HG03039 (cell line): ENCODE data around the gene CMIP.

Experiments used
- ATAC-seq: cut with Tn5 transposase; IDR thresholded peaks from one replicate; pipeline ENCODE4 v1.9.1; 2021; ENCODE audit warnings: mild to moderate bottlenecking, moderate library complexity; ENCODE audit not compliant: unreplicated experiment

The CMIP gene

GRCh38 chr16:81547194-81547938 is 102.8 kb downstream of the CMIP start:
- no peak for ATAC-seq

DNA sequence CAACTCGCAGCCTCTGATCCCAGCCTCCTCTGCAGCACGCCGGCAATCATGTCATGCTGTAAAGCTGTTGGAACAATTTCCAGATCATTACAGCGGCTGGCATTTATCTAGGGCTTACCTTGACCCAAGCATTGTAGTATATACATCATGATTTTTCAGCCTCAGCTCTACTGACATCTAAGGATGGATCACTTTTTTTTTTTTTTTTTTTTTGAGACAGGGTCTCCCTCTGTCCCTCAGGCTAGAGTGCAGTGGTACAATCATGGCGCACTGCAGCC is 103.3 kb downstream of the CMIP start:
- ATAC-seq: no peak

DNA sequence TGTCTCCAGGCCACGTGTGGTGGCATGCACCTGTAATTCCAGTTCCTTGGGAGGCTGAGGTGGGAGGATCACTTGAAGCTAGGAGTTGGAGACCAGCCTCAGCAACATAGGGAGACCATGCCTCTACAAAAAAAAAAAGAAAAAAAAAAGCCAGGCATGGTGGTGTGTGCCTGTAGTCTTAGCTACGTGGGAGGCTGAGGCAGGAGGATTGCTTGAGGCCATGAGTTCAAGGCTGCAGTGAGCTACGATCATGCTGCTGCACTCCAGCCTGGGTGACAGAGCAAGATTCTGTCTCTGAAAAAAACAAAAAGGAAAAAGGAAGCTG is 103.9 kb downstream of the CMIP start:
- ATAC-seq: no peak

GRCh38 chr16:81548876-81549546 is 104.4 kb downstream of the CMIP start:
- no peak for ATAC-seq

- no peak for ATAC-seq
Measured at GRCh38 chr16:81549547-81550431, 105.2 kb downstream of the CMIP start.

GRCh38 chr16:81550432-81550808 is 105.8 kb downstream of the CMIP start:
- no peak for ATAC-seq

DNA sequence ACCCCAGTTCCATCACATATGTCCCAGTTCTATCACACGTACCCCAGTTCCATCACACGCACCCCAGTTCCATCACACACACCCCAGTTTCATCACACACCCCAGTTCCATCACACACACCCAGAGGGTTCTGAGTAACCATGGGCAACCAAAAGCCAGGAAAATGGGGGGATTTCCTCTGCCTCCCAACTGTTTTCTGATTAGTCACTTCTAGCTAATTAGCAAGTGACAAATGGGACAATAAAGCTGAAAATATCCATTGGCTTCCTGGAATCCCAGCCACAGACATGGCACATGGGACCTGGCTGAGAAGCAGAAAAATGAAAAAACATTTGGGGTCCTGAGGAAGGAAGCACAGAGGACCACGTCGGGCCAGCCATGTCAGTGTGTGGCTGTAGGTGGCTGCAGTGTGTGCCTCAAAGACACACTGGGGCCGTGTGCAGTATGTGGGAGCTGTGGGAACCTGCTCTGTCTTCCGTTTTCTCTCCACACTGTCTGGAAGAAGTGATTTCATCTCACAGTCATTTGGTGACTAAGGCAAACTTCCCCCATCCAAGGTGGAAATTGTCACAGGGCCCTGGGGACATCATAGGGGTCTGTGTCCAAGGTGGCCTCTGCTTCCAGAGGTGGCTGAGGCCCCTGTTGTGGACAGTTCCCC is 106.7 kb downstream of the CMIP start:
- no peak for ATAC-seq

- ATAC-seq: no peak
Measured at GRCh38 chr16:81551821-81552304, 107.3 kb downstream of the CMIP start.

DNA sequence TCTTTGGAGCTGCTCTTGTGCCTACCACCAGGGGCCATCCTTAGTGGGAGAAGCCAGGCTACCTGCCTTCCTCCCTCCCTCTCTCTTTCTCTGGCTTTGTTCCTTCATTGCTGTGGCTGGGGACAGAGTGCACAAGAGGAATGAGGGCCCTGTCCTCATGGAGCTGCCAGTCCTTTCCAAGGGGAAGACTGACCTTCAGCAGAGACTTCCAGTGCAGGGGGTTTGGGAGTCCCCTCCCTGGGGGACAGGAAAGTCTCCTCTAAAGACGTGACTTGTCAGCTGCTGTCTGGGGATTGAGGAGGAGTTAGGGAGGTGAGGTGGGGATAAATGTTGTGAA is 108.1 kb downstream of the CMIP start:
- ATAC-seq: no peak

DNA sequence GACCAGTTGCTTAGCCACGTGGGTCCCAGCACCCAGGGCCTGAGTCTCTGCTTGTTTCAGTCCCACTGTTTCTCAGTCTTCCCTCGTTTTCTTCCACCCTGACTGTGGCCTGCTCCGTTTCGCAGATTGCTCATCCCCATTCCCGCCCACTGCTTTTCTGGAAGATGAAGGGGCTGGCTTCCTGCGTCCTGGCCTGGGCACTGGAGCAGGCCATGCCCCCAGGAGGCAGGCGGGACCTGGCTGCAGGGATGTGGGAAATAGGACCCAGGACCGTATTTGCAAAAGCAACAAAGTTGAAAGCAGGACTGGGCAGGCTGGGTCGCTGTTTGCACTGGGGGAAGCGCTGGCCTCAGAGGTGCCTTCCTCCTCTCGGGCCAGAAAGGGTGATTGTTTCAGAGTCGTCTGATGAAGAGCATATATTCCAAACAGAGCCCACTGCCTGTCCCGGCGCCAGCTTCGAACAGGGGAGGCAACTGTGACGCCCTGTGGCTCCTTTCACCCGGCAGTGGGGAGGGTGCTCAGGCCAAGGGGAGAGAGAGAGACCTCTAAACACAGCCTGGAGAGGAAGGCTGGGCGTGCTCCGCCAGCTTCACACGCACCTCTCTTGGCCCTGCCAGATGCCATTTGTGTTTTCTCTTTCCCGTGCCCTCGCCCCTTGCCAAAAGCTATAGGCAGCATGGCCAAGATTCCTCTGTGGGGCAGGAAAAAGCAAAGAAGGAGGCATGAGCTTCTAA is 108.6 kb downstream of the CMIP start:
- no peak for ATAC-seq

GRCh38 chr16:81553814-81554675 is 109.4 kb downstream of the CMIP start:
- no peak for ATAC-seq

- ATAC-seq: no peak
Measured at GRCh38 chr16:81554979-81555378, 110.4 kb downstream of the CMIP start.

- ATAC-seq: no peak
Measured at GRCh38 chr16:81555660-81556059, 111.1 kb downstream of the CMIP start.

DNA sequence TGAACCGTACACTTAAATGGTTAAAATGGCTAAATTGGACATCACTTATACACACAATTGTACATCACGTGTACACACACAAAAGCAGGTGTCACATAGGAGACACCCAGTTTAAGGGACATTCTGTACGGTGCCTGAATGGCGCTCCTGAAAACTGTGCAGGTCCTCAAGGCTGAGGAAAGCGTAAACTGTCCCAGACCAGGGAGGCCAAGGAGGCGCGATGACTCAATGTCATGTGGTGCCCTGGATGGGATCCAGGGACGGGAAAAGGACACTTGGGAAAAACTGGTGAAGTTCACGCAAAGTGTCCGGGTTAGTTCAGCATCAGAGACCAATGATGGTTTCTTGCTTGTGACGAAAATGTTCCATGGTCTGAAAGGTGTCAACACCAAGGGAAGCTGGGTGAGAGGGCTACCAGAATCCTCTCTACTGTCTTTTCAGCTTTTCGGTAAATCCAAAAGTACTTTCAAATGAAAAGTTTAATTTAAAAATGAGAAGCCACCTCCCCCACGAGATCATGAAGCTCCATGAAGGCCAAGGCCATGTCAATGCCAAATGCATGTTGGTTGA is 112.2 kb downstream of the CMIP start:
- no peak for ATAC-seq

GRCh38 chr16:81558077-81558443 is 113.5 kb downstream of the CMIP start:
- no peak for ATAC-seq

DNA sequence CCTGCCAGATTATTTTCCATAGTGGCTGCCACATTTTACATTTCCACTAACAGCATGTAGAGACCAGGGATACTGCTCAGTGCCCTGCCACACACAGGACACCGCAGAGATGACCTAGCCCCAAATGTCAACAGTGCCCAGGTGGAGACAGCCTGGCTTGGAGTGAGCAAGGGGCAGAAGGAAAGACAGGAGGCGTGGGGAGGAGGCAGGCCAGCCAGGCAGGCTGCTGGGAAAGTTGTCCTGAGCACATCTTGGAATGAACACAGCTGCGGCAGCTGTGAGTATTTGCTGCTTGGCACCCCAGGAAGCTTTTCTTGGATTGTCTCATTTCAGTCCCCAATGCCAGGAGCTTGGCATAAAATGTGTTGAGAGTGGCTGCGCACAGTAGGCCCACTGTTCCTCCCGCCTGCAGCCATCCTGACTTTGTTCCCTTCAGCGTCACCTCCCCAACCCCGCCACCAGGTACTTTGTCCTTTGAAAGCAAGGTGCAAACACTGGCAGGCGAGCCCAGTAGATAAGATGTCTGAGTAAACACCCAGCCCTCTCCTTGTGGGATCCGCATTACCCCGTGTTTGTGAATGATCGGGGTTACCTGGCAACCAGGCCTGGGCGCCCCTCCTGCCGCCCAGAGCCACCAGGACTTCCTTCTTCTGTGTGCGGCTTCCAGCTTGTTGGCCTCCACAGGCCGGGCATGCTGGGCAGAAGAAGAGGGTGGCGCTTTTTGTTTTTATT is 114.0 kb downstream of the CMIP start:
- ATAC-seq: no peak

DNA sequence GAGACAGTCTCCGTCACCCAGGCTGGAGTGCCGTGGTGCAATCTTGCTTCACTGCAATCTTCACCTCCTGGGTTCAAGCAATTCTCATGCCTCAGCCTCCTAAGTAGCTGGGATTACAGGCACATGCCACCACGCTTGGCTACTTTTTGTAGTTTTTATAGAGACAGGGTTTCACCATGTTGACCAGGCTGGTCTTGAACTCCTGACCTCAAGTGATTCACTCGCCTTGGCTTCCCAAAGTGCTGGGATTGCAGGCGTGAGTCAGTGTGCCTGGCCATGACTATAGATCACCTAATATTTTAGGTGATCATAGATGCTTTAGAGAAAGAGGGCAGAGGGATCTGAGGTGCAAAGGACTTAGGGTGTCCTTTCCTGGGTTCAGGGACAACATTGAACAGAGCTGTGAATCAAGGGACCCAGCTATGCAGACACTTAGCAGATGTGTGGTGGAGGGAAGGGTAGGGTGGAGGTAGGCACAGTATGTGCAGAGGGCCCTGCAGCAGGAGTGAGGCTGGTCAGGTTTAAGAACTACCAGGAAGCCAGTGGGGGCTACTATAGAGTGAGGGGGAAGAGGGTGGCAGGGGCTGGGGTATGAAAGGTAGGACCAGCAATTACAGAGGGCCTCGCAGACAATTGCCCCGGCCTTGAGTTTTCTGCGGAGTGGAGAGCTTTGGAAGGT is 116.5 kb downstream of the CMIP start:
- ATAC-seq: no peak

DNA sequence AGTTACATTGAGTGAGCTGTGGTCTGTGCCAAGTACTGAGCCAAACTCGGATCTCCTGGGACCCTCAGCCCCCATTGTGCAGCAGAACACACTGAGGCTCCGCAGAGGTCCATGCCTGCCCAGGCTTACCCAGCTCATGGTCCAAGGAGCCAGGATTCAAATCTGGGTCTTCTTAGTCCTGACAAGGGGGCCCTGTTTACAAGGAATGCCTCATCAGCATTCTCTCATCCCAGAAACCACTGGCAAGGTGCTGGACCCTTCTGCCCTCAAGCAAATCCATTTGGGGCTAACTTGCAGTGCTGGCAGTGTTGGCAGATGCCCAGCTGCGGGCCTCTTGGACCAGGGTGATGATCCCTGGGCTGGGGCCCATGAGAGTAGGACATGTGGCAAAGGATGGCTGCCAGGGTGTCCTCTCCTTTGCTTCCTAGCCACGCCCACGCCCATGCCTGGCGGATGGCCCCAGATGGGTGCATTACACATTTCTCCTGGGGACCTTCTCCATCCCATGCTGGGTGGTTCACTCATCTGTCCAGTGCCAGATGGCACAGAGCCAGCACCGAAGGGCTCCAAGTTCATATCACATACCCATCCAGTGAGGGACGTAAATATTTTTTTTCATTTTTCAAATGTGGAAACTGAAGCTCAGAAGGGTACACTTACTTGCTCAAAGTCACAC is 117.7 kb downstream of the CMIP start:
- ATAC-seq: no peak
